Activated CD4-positive, CD25-positive, alpha-beta regulatory T cell treated with anti-CD3 and anti-CD28 coated beads, Interleukin-2, amount 50 U/mL, for 72 hours (primary cell): Measurements from ENCODE around the gene PRKG1.

Experiments
- DNase-seq: peaks from one replicate; pipeline ENCODE4 v3.0.0; 2021

The PRKG1 gene

DNA sequence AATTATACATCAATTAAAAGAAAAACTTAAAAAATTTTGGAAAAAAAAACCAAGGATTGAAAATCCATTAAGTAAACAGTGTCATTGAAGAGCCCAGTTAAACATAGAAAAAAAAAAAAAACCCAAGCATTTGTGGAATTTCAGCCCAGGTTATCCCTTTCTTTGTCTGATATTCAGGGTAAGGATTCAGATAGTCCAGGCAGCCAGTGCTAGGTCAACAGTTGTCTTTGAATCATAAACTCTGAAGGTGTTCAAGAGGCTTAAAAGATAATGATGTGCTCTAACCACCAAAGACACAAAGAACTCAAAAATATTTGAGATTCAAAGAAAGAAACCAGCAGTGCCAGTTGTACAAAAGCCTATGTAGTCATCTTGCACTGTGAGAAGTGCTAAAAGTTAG is 969.5 kb downstream of the PRKG1 start:
- DNase-seq, result no peak

GRCh38 chr10:52048051-52048450 is 973.8 kb downstream of the PRKG1 start:
- no peak for DNase-seq

- no peak for DNase-seq
Measured at GRCh38 chr10:52050429-52051047, 976.3 kb downstream of the PRKG1 start.

DNA sequence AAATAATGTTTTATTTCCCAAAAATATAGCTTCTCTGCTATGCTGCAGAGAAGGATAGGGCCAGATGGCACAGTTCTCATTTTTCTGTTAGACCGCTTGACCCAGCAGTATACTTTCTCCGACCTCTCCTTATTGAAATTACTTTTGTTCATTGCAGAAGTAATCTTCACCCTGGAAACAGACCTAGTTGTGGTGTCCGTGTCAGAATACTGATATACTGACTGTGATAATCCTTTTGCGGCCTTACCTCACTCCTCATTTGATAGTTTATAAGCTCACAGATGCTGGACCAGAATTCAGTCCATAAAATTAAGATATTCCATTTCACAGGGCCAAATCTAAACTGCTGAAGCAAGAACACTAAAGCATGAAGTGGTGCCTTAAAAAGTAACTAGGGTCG is 979.2 kb downstream of the PRKG1 start:
- no peak for DNase-seq

- no peak for DNase-seq
Measured at GRCh38 chr10:52056291-52056690, 982.0 kb downstream of the PRKG1 start.

DNA sequence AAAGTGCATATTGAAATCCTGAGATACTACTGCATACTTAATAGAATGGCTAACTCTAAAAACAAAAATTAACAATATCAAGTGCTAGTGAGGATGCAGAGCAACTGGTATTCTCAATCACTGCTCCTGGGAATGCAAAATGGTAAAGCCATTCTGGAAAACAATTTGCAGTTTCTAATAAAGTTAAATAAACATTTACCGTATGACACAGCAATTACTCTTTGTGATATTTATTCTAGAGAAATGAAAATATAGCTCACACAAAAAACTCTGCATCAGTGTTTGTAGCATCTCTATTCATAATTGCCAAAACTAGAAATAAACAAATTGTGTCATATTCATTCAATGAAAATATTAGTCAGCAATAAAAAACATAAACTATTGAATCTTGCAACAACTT is 984.8 kb downstream of the PRKG1 start:
- no peak for DNase-seq

DNA sequence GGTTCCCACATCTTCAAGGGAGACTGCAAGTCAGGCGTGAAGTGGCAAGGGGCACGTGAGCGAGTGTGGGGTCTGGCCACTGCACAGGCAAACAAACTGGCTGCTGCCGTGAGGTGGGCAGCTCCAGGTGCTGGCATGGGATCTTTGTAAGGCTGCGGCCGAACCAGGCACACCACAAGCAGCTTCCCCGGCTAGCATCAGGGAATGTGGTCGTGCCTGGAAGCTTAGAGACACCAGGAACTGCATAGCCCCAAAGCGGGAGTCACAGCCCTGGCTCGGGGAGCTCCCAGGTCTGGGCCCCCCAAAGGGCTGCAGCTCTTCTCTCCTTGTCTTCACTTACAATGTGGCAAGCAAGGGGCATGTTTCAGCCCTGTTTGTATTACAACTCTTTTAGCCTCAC is 988.9 kb downstream of the PRKG1 start:
- no peak for DNase-seq

DNA sequence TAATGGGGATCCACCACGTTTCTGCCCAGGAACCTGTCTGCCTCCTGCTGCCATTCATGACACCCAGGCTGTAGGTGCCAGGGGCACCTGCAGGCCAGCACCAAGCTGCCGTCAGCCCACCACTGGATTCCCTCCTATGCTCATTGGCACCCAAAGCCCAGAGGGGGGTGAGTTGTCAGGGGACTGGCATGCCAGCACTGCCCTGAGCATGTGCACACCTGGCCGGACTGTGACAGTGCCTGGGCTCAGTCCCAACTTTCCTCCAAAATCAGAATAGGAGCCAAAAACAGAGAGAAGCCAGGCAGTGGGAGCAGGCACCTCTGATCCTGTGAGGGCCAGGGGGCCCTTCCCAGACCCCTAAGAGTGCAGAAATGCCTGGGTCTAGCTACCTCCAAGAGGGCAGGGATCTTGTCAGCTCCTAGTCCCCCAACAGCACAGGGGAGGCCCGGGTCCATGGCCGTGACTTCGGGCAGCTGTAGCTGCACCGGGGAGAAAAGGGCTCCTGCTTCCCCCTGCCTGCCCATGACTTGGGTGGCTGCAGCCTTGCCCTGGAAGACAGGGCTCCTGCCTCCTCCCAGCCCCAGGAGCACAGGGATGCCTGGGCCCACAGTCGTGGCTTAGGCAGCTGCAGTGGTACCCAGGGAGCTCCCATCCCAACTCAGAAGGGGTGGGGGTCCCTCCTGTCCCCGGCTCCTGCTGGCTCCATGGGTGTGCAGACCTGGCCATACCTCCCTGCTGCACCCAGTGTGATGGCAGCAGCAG is 990.0 kb downstream of the PRKG1 start:
- DNase-seq, result no peak

DNA sequence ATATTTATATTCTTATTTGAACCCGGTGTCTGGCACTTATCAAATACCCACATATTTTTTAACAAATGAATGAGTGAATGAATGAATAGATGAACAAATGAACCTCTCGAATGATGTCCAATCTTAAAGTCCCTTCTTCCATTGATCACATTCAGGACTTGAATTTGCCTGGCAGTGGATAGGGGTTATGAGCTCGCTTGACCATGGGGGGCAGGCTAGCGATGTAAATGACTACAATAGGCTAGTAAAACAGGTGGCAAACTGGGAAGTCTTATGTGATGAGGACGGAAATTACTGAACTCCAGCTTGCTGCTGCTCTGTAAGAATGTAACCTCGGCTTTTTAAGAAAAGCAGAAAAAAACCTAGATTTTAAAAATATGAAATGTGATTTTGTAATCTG is 992.1 kb downstream of the PRKG1 start:
- no peak for DNase-seq

GRCh38 chr10:52068485-52068884 is 994.2 kb downstream of the PRKG1 start:
- DNase-seq, result no peak

- no peak for DNase-seq
Measured at GRCh38 chr10:52071814-52072213, 997.5 kb downstream of the PRKG1 start.

DNA sequence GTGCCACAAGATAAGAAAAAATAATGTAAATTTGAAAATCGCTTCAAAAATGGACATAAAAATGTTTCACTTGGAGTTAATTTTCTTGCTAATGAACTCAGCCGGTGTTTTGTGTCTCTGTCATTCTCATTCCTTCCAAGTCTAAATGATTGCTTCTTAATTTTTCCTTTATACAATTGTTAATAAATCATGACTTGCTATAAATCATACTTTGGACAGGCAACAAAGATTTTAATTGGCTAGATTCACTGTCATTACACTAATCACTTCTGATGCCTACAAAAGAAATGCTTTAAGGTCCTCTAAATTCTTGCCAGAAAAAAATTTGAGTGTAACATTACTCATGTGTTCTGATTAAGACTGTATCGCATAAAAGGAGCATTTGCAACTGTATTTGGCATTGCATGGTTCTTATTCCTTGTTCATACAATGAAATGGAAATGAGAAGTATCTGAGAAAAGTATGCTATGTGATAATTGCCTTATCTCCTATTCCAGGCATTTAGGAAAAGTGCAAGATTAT is 1000.3 kb downstream of the PRKG1 start:
- DNase-seq, result no peak

DNA sequence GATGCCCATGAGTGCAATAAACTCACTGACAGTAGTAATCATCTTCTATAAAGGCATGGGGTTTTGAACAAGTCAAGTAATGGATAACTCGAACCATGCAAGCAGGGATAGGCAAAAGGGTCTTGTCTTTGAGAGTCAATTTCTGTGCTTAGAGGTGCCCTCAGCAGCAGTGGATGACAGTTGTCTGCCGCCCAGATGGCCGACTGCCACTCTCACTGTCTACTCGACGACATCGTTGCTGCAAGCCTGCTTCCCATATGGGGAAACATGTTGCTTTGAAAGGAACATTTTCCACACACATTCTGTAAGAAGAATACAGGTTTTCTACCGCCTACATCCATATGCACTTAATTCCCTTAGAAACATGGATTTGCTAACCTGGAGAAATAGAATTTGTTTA is 1003.5 kb downstream of the PRKG1 start:
- DNase-seq, result no peak

DNA sequence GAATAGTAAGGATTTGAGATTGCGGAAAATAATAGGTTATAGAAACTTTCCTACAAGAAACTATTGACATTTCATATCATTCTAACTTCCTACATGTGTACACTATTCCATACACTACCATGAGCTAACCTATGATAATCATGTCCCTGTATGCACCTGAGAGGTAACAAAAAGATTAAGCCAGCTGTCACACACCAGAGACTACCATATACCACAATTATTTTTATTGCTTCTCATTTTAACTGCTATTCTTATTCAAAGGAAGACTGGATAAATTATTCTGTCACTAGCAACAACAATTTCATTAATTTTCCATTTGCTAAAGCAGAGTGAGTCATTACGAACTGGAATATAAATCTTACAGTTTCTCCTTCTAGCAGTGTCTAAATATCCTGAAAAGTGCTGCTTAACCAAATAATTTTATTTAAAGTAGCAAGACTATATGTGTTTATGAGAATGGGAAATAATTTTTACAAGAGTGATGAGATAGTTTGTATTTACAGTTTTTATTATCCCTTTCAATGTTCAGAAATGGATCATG is 1004.2 kb downstream of the PRKG1 start:
- no peak for DNase-seq

- no peak for DNase-seq
Measured at GRCh38 chr10:52082307-52082706, 1008.0 kb downstream of the PRKG1 start.

GRCh38 chr10:52083422-52083821 is 1009.1 kb downstream of the PRKG1 start:
- DNase-seq, result no peak

DNA sequence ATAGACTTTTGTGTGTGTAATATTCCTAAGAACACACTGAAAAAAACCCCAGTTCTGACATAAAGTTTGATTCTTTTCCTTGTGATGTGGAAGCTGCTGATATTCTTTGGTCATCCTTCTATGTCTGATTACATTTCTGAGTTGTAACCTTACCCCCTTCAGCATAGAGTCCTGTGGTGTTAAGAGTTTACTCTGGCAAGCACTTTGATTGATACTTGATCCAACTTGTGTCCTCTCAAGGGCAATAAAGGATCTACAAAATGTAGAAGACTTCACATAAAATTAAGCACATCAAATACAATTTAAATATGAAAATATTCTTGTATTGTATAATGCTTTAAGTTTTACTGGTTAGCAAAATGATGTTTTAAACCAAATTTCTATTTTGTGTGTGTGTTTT is 1018.1 kb downstream of the PRKG1 start:
- DNase-seq, result no peak

DNA sequence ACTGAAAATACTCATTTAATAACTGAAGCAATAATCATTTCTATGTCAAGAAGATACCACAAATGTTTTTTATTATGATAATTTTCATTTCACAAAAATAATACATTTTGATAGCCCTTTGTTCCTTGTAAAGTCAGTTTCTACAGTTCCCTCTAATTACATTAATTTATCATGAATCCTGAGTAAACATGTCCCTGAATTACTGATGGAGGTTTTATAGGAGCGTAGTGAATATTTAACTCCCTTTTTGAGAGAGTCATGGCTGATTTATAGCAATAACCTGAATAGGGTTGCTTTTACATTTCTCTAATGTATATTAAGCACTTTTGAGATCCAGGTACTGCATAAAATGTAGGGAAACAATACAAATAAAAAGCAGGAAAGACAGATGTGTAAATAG is 1023.8 kb downstream of the PRKG1 start:
- DNase-seq, result no peak

DNA sequence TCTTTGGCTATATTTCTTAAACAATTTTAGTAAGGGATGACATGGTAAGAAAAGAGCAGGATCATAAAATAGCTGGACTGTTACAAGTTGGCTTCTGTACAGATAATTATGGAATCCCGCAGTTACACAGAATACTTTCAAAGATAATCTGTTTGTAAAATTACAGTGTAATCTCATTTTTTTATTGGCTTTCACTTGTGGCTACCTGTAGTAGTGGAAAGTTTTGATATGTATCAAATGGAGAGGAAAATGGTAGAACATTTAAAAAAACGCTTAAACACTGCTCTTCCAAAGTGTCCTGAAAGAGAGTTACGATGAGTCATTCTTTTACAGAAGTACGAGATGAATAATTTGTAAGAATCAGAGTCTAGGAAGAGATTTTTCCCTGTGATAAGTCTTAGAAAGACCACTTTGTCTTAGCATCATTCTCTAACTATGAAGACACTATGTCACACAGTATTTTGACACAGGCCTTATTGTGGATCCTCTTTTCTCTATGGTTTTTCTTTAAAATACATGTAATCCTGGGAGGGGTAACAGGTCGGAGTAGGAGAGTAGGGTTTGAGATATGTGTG is 1024.8 kb downstream of the PRKG1 start:
- no peak for DNase-seq

GRCh38 chr10:52100011-52100547 is 1025.8 kb downstream of the PRKG1 start:
- no peak for DNase-seq

- no peak for DNase-seq
Measured at GRCh38 chr10:52105301-52105700, 1031.0 kb downstream of the PRKG1 start.

- no peak for DNase-seq
Measured at GRCh38 chr10:52106011-52106410, 1031.7 kb downstream of the PRKG1 start.

GRCh38 chr10:52106899-52107298 is 1032.6 kb downstream of the PRKG1 start:
- DNase-seq, result no peak

GRCh38 chr10:52108236-52108635 is 1033.9 kb downstream of the PRKG1 start:
- no peak for DNase-seq
